DND-41 (cell line): ENCODE results near the gene DAW1.

Experiments
- ATAC-seq: fragments of 200-7000 bp; cut with Tn5 transposase; 3 replicates; pipeline ENCODE4 v1.9.1; 2021; ENCODE audit warnings: low read depth; ENCODE audit not compliant: insufficient read depth
- DNase-seq: peaks from one replicate; pipeline ENCODE4 v3.0.0-alpha.2; 2020
- H2AFZ ChIP-seq: 2 replicates; pipeline ENCODE4 v1.6.0; 2012; ENCODE audit warnings: low read depth, low read length
- H3K27ac ChIP-seq: 2 replicates; pipeline ENCODE4 v1.5.1; 2012; ENCODE audit warnings: low read length, inconsistent platforms
- H3K27me3 ChIP-seq: fragments of 200-600 bp; sonication (generic); 2 replicates; pipeline ENCODE4 v1.6.0; 2012; ENCODE audit warnings: low read length, mild to moderate bottlenecking, inconsistent platforms; ENCODE audit not compliant: insufficient read depth, poor library complexity
- H3K36me3 ChIP-seq: 2 replicates; pipeline ENCODE4 v1.5.1; 2012; ENCODE audit warnings: low read length, inconsistent platforms; ENCODE audit not compliant: insufficient read depth
- H3K4me1 ChIP-seq: 2 replicates; pipeline ENCODE4 v1.5.1; 2012; ENCODE audit warnings: mild to moderate bottlenecking, low read length; ENCODE audit not compliant: insufficient read depth
- H3K4me2 ChIP-seq: 2 replicates; pipeline ENCODE4 v1.6.0; 2012; ENCODE audit warnings: mild to moderate bottlenecking, moderate library complexity, low read length, inconsistent platforms; ENCODE audit not compliant: insufficient read depth
- H3K4me3 ChIP-seq, 2 experiments: fragments of 200-600 bp in 1 of 2; shearing (Covaris generic) in 1 of 2; 2 replicates each; pipeline ENCODE4 v1.5.1; 2012 to 2016; ENCODE audit warnings: inconsistent platforms in 2 of 2, low read length in 2 of 2, mild to moderate bottlenecking in 2 of 2, low read depth in 1 of 2, moderate library complexity in 1 of 2
- H3K79me2 ChIP-seq: 2 replicates; pipeline ENCODE4 v1.6.0; 2012; ENCODE audit warnings: low read length, inconsistent platforms; ENCODE audit not compliant: insufficient read depth
- H3K9ac ChIP-seq: 2 replicates; pipeline ENCODE4 v1.6.0; 2012; ENCODE audit warnings: low read depth, mild to moderate bottlenecking, inconsistent platforms, low read length, moderate library complexity
- H3K9me3 ChIP-seq: 2 replicates; pipeline ENCODE4 v1.5.1; 2012; ENCODE audit warnings: low read length, moderate library complexity, mild to moderate bottlenecking, inconsistent platforms; ENCODE audit not compliant: insufficient read depth, severe bottlenecking
- H4K20me1 ChIP-seq: 2 replicates; pipeline ENCODE4 v1.6.0; 2012; ENCODE audit warnings: low read length; ENCODE audit not compliant: insufficient read depth
- CTCF ChIP-seq: IDR thresholded peaks from 2 replicates; pipeline ENCODE4 v1.5.1; 2012; ENCODE audit warnings: borderline replicate concordance, low read length, moderate library complexity, mild to moderate bottlenecking; ENCODE audit not compliant: poor library complexity, severe bottlenecking; ENCODE audit errors: extremely low read depth
- EZH2 ChIP-seq: IDR thresholded peaks from 3 replicates; pipeline ENCODE4 v1.6.1; 2012; ENCODE audit warnings: borderline replicate concordance, low read depth, mild to moderate bottlenecking, moderate library complexity, low read length, inconsistent platforms; ENCODE audit not compliant: severe bottlenecking

DAW1 gene

GRCh38 chr2:227862741-227863588 is 8.5 kb upstream of the DAW1 start:
- H3K4me2 ChIP-seq, result no peak overlapping the region
- TF ChIP-seq EZH2, result no peak
- no peak for TF ChIP-seq CTCF

GRCh38 chr2:227864161-227864756 is 7.2 kb upstream of the DAW1 start:
- H3K27me3 ChIP-seq, result no peaks in the 10 kb centered on the region
- H3K4me1 ChIP-seq, result no peaks in the 10 kb centered on the region
- H3K9me3 ChIP-seq, result no peaks in the 10 kb centered on the region
- H3K27ac ChIP-seq, result no peak overlapping the region
- no peak overlapping the region for H3K4me2 ChIP-seq
- no peaks in the 10 kb centered on the region for H3K79me2 ChIP-seq
- no peaks in the 10 kb centered on the region for H3K36me3 ChIP-seq
- H3K4me3 ChIP-seq, result no peak overlapping the region
- DNase-seq (no peak), ATAC-seq (no peak)
- H3K9ac ChIP-seq, result no peak overlapping the region
- H2AFZ ChIP-seq, result no peak overlapping the region
- no peak for TF ChIP-seq EZH2
- no peak for TF ChIP-seq CTCF
- H4K20me1 ChIP-seq, result no peaks in the 10 kb centered on the region

More at GRCh38 chr2:227862741-227863588, 8.5 kb upstream of the DAW1 start:
- Histone ChIP-seq H4K20me1 (no peaks in the 10 kb centered on the region), H3K27me3 (no peaks in the 10 kb centered on the region), H3K36me3 (no peaks in the 10 kb centered on the region), H3K9ac (no peak overlapping the region), H3K79me2 (no peaks in the 10 kb centered on the region), H3K4me1 (no peaks in the 10 kb centered on the region), H3K9me3 (no peaks in the 10 kb centered on the region), H2AFZ (no peak overlapping the region), H3K27ac (no peak overlapping the region), H3K4me3 (no peak overlapping the region)
- DNase-seq (no peak), ATAC-seq (no peak)

- DNase-seq, result no peak
These were observed 6.1 kb upstream of the DAW1 start for GRCh38 chr2:227865291-227865690.

More at GRCh38 chr2:227865291-227865690, 6.1 kb upstream of the DAW1 start:
- no peaks in the 10 kb centered on the region for H3K36me3 ChIP-seq
- no peaks in the 10 kb centered on the region for H3K27me3 ChIP-seq
- ATAC-seq, result no peak
- no peaks in the 10 kb centered on the region for H4K20me1 ChIP-seq
- H3K4me3 ChIP-seq, result no peak overlapping the region
- no peak overlapping the region for H3K27ac ChIP-seq
- no peaks in the 10 kb centered on the region for H3K4me1 ChIP-seq
- no peak overlapping the region for H2AFZ ChIP-seq
- H3K9me3 ChIP-seq, result no peaks in the 10 kb centered on the region
- no peaks in the 10 kb centered on the region for H3K79me2 ChIP-seq
- no peak overlapping the region for H3K4me2 ChIP-seq
- H3K9ac ChIP-seq, result no peak overlapping the region
- TF ChIP-seq CTCF (no peak), EZH2 (no peak)
